HG03025 (cell line): ENCODE results near the gene ZNF470.

Experiments used
- ATAC-seq: cut with Tn5 transposase; IDR thresholded peaks from one replicate; pipeline ENCODE4 v1.9.1; 2021; ENCODE audit warnings: mild to moderate bottlenecking, moderate library complexity; ENCODE audit not compliant: unreplicated experiment, low FRiP score

ZNF470 gene

DNA sequence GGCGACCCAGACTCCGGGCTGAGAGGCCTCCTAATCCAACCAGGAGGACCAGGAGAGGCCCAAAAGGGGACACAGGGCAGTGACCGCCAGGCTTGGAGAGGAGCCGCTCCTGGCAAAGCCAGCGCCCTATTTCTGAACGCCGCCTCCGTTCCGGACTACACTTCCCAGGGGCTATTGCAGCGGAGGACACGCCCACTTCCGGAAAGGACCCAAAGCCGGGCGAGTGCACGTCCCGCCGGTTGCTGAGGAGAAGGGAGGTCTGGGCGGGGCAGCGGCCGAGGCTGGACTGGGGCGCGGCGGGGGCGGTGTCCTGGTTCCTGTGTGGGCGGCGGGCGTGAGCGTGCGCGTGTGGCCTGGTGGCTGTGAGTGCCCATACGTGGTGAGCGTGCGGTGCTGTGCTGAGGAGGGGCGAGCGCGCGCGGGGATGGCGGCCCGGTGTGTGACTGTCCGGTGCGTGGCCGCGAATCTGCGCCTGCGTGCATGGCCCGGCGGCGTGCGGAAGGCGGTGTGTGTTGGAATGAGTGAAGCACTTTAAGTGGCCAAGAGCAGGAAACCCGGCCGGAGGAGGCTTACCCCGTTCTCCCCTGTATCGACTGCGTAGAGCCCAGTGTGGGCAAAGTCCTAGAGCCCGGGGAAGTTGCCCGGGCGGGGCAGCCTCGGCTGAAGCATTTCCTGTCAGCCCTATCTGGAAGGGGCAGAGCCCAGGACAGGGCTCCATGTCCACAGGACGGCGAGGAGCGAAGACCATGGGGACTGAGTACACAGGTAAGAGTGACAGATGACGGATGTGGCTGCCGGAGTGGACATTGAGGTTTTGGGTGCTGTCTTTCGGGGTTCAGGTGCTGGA lies at the start of gene ZNF470:
TSS of gene ZNF470 (plus strand) at position 195 of the 847 bp plus-strand sequence. CDS start 2,844 bp downstream, outside the sequence.
- peak; percentile 94 for ATAC-seq

GRCh38 chr19:56525214-56525860 lies 41.9 kb upstream of the ZNF470 start:
- ATAC-seq, result no peak

GRCh38 chr19:56537442-56537841 lies 29.8 kb upstream of the ZNF470 start:
- ATAC-seq, result no peak

- peak; percentile 72 for ATAC-seq
These were observed 29.0 kb upstream of the ZNF470 start for GRCh38 chr19:56538254-56538760.

DNA sequence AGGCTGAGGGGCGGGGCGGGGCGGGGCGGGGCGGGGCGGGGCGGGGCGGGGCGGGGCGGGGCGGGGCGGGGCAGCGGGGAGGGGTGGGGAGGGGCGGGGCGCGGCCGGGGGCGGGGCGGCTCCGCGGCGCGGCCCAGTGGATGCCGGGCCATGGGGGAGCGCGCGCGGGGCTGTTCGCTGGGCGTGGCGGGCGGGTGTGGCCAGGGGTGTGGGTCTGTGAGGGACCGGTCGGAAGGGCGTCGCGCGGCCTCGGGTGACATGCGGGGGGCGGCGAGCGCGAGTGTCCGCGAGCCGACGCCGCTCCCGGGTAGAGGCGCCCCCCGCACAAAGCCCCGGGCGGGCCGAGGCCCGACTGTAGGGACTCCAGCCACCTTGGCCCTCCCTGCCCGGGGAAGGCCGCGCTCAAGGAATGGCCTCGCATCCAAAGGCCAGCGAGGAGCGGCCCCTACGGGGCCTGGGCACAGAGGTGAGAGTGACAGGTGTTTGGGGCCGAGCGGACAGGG lies 28.5 kb upstream of the ZNF470 start, which contains the start of gene ZFP28:
TSS of gene ZFP28 (plus strand) at position 188 of the 503 bp plus-strand sequence. CDS start at position 259, 71 bp downstream.
- ATAC-seq, result peak; percentile 28

- no peak for ATAC-seq
These were observed 23.5 kb upstream of the ZNF470 start for GRCh38 chr19:56543776-56544175.

GRCh38 chr19:56547535-56547934 lies 19.7 kb upstream of the ZNF470 start:
- no peak for ATAC-seq

DNA sequence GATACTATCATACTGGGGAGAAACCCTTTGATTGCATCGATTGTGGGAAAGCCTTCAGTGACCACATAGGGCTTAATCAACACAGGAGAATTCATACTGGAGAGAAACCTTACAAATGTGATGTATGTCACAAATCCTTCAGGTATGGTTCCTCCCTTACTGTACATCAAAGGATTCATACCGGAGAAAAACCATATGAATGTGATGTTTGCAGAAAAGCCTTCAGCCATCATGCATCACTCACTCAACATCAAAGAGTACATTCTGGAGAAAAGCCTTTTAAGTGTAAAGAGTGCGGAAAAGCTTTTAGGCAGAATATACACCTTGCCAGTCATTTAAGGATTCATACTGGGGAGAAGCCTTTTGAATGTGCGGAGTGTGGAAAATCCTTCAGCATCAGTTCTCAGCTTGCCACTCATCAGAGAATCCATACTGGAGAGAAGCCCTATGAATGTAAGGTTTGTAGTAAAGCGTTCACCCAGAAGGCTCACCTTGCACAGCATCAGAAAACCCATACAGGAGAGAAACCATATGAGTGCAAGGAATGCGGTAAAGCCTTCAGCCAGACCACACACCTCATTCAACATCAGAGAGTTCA lies 12.9 kb upstream of the ZNF470 start:
- ATAC-seq, result no peak

DNA sequence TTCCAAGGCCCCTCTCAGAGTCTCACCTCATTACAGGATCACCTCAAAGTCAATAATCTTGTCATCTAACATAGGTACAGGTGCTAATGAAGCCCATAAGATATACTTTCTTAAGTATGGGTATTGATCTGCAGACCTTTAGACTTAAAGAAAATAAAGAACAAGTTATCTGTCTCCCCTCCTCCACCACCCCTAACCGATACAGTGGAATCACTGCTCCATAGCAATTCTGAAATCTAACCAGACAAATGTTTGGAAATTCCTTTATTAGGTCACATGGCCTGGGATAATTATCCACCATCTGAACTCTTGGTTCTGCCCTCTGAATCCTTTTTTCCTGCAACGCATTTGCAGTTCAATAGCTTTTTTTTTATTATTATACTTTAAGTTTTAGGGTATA lies 4.5 kb upstream of the ZNF470 start:
- ATAC-seq, result no peak

GRCh38 chr19:56566904-56567273 lies 379 bp upstream of the ZNF470 start:
- peak; percentile 21 for ATAC-seq

DNA sequence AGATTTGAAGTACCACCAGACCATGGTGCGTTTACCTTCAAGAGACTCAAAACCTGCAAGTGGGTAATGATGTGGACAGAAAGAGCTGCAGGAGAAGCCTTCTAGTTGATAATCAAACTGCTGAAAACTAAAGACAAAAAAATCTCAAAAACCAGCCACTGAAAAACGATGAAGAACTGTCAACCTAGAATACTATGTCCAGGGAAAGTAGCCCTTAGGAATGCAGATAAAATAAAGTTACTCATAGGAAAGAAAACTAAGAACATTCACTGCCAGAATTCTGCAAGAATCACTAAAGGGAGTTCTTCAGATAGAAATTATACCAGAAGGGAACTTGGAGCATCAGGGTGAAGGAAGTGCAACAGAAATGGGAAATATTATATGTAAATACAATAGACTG lies 5.3 kb downstream of the ZNF470 start:
- no peak for ATAC-seq

GRCh38 chr19:56573914-56574313 lies 6.6 kb downstream of the ZNF470 start:
- no peak for ATAC-seq

- ATAC-seq, result no peak
These were observed 10.7 kb downstream of the ZNF470 start for GRCh38 chr19:56577719-56578602.

- ATAC-seq, result no peak
These were observed 27.1 kb downstream of the ZNF470 start for GRCh38 chr19:56594446-56594782.

GRCh38 chr19:56594783-56595547 lies 27.7 kb downstream of the ZNF470 start, which contains the start of gene ZNF71:
Gene ZNF71, plus strand, starts transcription at chr19:56595302. Its CDS starts 6,257 bp downstream, at chr19:56601559.
- ATAC-seq, result peak; percentile 92

- ATAC-seq, result no peak
These were observed 28.3 kb downstream of the ZNF470 start for GRCh38 chr19:56595548-56595899.

DNA sequence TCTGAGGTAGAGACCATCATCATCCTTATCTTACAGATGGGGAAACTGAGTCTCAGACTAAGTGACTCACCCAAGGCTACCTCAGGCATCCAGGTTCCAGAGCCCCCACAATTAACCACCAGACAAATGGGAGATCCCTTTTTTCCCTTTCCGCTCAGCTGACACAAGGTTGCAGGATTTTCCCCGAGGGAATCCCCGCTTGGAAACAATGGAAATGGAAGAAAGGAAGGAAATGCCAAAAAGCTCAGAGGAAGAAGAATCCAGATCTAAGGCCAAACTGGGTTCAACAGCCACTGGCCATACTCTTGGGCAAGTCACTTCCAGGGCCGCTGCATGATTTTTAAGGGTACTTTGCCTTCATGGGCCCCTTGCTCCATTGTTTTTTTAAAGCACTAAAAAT lies 29.4 kb downstream of the ZNF470 start:
- ATAC-seq, result no peak

DNA sequence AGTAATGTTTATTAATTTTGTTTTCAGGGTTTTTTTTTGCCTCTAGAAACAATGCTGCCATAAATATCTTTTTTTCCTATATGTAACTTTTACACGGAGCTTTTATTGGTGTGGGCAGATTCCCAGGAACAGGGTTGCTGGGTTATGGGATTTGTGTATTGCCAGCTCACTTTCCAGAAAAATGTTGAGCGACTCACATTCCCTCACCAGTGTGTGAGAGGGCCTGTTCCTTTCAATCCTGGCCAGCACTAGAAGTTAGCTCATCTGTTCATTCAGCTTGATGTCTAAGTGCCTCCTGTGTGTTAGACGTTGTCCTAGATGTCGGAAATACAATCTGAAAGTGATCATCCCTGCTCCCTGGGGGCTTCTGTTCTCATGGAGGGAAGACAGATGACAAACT lies 30.4 kb downstream of the ZNF470 start:
- no peak for ATAC-seq

- no peak for ATAC-seq
These were observed 34.1 kb downstream of the ZNF470 start for GRCh38 chr19:56601375-56601774.
